GM12878 (cell line): ENCODE measurements around the gene ART1. TPM values are rescaled to one million over a fixed set of nuclear protein-coding genes. Genes with fewer than 3 reads are reported as not detected.

Experiments
- ATAC-seq: fragments of 200-7000 bp; cut with Tn5 transposase; 3 replicates; pipeline ENCODE4 v1.9.1; 2020; ENCODE audit warnings: mild to moderate bottlenecking, moderate library complexity
- BruUV-seq: library from RNA; stranded (reverse); fragments of 400-500 nt; replicated peaks from 2 replicates; lab custom pipeline; 2021; lab: Mats Ljungman, UMichigan
- CTCF ChIA-PET: fragments of 300-600 bp; sonication (Branson Sonifier 250); formaldehyde crosslinking; extraction: SDS; loops from one replicate; lab custom pipeline; 2021; ENCODE audit warnings: inconsistent platforms; lab: Yijun Ruan, JAX
- POLR2A ChIA-PET: fragments of 350-600 bp; formaldehyde crosslinking; extraction: SDS; loops from one replicate; lab custom pipeline; 2021; ENCODE audit warnings: inconsistent platforms; lab: Charles Lee
- RAD21 ChIA-PET: fragments of 300-600 bp; sonication (Branson Sonifier 250); formaldehyde crosslinking; loops from one replicate; lab custom pipeline; 2023; ENCODE audit warnings: antibody characterized with exemption; ENCODE audit not compliant: unreplicated experiment; lab: Charles Lee
- SMC1A ChIA-PET: fragments of 300-600 bp; sonication (Branson Sonifier 250); formaldehyde crosslinking; loops from one replicate; lab custom pipeline; 2023; ENCODE audit not compliant: unreplicated experiment, uncharacterized antibody; lab: Charles Lee
- DNase-seq: peaks from one replicate; pipeline ENCODE4 v3.0.0-alpha.2; 2011; ENCODE audit warnings: low read depth, low spot score
- FAIRE-seq: peaks from 3 replicates; lab custom pipeline; 2011; peaks lifted over from hg19 to GRCh38; lab: Jason Lieb, UNC
- H2AFZ ChIP-seq: 2 replicates; pipeline ENCODE4 v1.6.0; 2011; ENCODE audit warnings: low read depth, low read length, control low read depth; ENCODE audit not compliant: control insufficient read depth
- H3K27ac ChIP-seq: 2 replicates; pipeline ENCODE4 v1.5.1; 2011; ENCODE audit warnings: control low read depth; ENCODE audit not compliant: control insufficient read depth, insufficient read depth
- H3K27me3 ChIP-seq, 2 experiments: replicated peaks in 1 of 2; 2 replicates each; pipeline versions ENCODE4 v1.6.0 to v1.6.1; 2011; ENCODE audit warnings: low read length in 1 of 2; ENCODE audit not compliant: control insufficient read depth in 2 of 2, insufficient read depth in 2 of 2
- H3K36me3 ChIP-seq, 2 experiments: 2 replicates each; pipeline ENCODE4 v1.5.1; 2011; ENCODE audit warnings: low read length in 1 of 2; ENCODE audit not compliant: control insufficient read depth in 2 of 2, insufficient read depth in 2 of 2
- H3K4me1 ChIP-seq: 2 replicates; pipeline ENCODE4 v1.6.1; 2011; ENCODE audit warnings: mild to moderate bottlenecking, low read length, moderate library complexity, mixed read lengths; ENCODE audit not compliant: control insufficient read depth, insufficient read depth
- H3K4me2 ChIP-seq: 2 replicates; pipeline ENCODE4 v1.6.0; 2011; ENCODE audit warnings: control low read depth; ENCODE audit not compliant: control insufficient read depth, insufficient read depth
- H3K4me3 ChIP-seq: fragments of 200-600 bp; sonication (generic); 2 replicates; pipeline ENCODE4 v1.5.1; 2016
- H3K79me2 ChIP-seq: 2 replicates; pipeline ENCODE4 v1.6.0; 2011; ENCODE audit warnings: low read length; ENCODE audit not compliant: control insufficient read depth, insufficient read depth
- H3K9ac ChIP-seq: 2 replicates; pipeline ENCODE4 v1.8.0; 2011; ENCODE audit warnings: low read length, control low read depth, mixed read lengths; ENCODE audit not compliant: control insufficient read depth, insufficient read depth
- H3K9me3 ChIP-seq: replicated peaks from 3 replicates; pipeline ENCODE4 v1.5.1; 2011; ENCODE audit warnings: mild to moderate bottlenecking, low read length; ENCODE audit not compliant: control insufficient read depth, insufficient read depth
- H4K20me1 ChIP-seq: 2 replicates; pipeline ENCODE4 v1.6.0; 2011; ENCODE audit not compliant: control insufficient read depth, insufficient read depth
- ATF7 ChIP-seq: fragments of 450-650 bp; IDR thresholded peaks from 2 replicates; pipeline ENCODE4 v1.6.1; 2016; ENCODE audit warnings: low read depth, mild to moderate bottlenecking
- BMI1 ChIP-seq: fragments of 450-650 bp; IDR thresholded peaks from 2 replicates; pipeline ENCODE4 v1.6.1; 2016; ENCODE audit warnings: mild to moderate bottlenecking, moderate library complexity, borderline replicate concordance
- CHD1 ChIP-seq: IDR thresholded peaks from 2 replicates; pipeline ENCODE4 v1.6.1; 2012; ENCODE audit warnings: low read depth, low read length, improper control_type of control experiment
- NFIC ChIP-seq: IDR thresholded peaks from 2 replicates; pipeline ENCODE4 v1.6.1; 2012; ENCODE audit warnings: low read depth, mild to moderate bottlenecking, inconsistent platforms, low read length, moderate library complexity
- SIX5 ChIP-seq: IDR thresholded peaks from 2 replicates; pipeline ENCODE4 v1.6.1; 2011; ENCODE audit warnings: mild to moderate bottlenecking, low read depth, low read length, moderate library complexity; ENCODE audit not compliant: severe bottlenecking
- SMAD5 ChIP-seq: IDR thresholded peaks from 2 replicates; pipeline ENCODE4 v1.6.1; 2016; ENCODE audit warnings: antibody characterized with exemption, low read depth
- WGBS: methylation state at CpG from one replicate; pipeline ENCODE4 v1.1.6; 2016; ENCODE audit warnings: low lambda C conversion rate; ENCODE audit not compliant: insufficient replicate concordance, insufficient coverage; ENCODE audit errors: missing lambda C conversion rate; 5-methylcytosine and 5-hydroxymethylcytosine counted together
- in situ Hi-C: fragments of 300-500 bp; cut with MboI; formaldehyde crosslinking; loops from 9 replicates; pipeline ENCODE4 v1.14.3; 2018; ENCODE audit warnings: mixed read lengths
- intact Hi-C: fragments of 100-400 bp; cut with micrococcal nuclease; formaldehyde crosslinking; loops from one replicate; pipeline ENCODE4 v1.14.2; 2022; ENCODE audit not compliant: unreplicated experiment
- polyA plus RNA-seq, 11 experiments: library from polyadenylated mRNA; depleted of rRNA in 4 of 11; unstranded in 6 of 11; stranded (reverse) in 5 of 11; fragments of >200 nt; fragmentation: Nextera tagmentation in 4 of 11; fragmentation: Illumina TruSeq in 1 of 11; extraction: Ambion mirVana in 4 of 11; extraction: Trizol in 1 of 11; gene quantifications; 1 replicate in 1 of 11; 2 replicates in 10 of 11; pipeline versions ENCODE4 v1.2.1 to v1.2.3, GENCODE V29; 2011 to 2016; ENCODE audit warnings: inconsistent platforms in 2 of 11, missing spikeins in 2 of 11, low read depth in 1 of 11
- total RNA-seq, 4 experiments: library from RNA; depleted of rRNA in 3 of 4; stranded (reverse); fragments of >200 nt in 3 of 4; fragmentation: Illumina TruSeq in 1 of 4; extraction: Trizol in 1 of 4; gene quantifications; 2 replicates each; pipeline versions ENCODE4 v1.2.1 to v1.2.3, GENCODE V29; 2013 to 2021
- TF ChIP-seq, protein P1 (sequence below): fragments of 450-650 bp; formaldehyde crosslinking; IDR thresholded peaks from 2 replicates; pipeline ENCODE4 v1.4.0; 2022; ENCODE audit warnings: mild to moderate bottlenecking, moderate library complexity

The ART1 gene
- total and polyA plus RNA-seq, 10 of the 15 experiments (the other 5 are each of a cell fraction or from before 2014, with no cell fraction given) = not detected

DNA sequence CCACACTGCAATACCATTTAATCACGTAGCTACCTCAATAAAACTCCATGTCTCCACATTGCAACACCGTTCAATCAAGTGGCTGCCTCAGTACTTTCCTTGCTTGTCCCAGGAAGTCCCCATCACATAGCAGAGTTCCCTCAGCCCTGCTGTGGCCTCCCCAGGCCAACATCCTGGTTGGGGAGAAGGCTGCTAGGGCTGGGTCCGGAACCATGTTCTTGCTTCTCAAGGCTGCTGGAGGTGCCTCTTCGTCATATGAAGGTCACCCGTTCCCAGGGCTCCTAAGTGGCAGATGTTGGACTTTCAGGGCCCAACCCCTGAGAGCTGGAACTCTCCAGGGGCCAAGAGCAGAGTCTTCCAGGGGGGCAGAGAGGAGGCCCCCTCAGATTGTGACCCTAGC lies 6.4 kb upstream of the ART1 start:
- POLR2A ChIA-PET = interaction anchor here (0.6 kb wide), 1 partner anchor 143 kb away, joined by 8 read pairs; no protein-coding TSS in a partner anchor
- H3K27me3 ChIP-seq = no peaks in the 10 kb centered on the region; a peak in 3 of 4 replicates
- no peaks in the 10 kb centered on the region for H3K9me3 ChIP-seq
- H3K4me1 ChIP-seq = peaks cover 2% of the 10 kb centered on the region; the same call in 1 of the 2 replicates
- H3K4me3 ChIP-seq = no peak overlapping the region
- ATAC-seq = no peak
- DNase-seq = no peak
- no peak overlapping the region for H3K9ac ChIP-seq
- BruUV-seq = no TSS peak
- H3K79me2 ChIP-seq = no peaks in the 10 kb centered on the region
- 23% methylated on average over 5 of the region's 5 CpGs for whole genome bisulfite sequencing
- intact Hi-C loops = no loop called here
- H3K36me3 ChIP-seq = no peaks in the 10 kb centered on the region
- in situ Hi-C loops = loop anchor here (10.0 kb wide), 1 partner anchor 56 kb away; no protein-coding TSS in a partner anchor
- no peak overlapping the region for H3K27ac ChIP-seq
- CTCF ChIA-PET = no interaction called here
- no peaks in the 10 kb centered on the region for H4K20me1 ChIP-seq
- no peak overlapping the region for H2AFZ ChIP-seq
- TF ChIP-seq SIX5 = no peak
- no peak for TF ChIP-seq NFIC
- no peak for TF ChIP-seq CHD1
- TF ChIP-seq, protein P1, sequence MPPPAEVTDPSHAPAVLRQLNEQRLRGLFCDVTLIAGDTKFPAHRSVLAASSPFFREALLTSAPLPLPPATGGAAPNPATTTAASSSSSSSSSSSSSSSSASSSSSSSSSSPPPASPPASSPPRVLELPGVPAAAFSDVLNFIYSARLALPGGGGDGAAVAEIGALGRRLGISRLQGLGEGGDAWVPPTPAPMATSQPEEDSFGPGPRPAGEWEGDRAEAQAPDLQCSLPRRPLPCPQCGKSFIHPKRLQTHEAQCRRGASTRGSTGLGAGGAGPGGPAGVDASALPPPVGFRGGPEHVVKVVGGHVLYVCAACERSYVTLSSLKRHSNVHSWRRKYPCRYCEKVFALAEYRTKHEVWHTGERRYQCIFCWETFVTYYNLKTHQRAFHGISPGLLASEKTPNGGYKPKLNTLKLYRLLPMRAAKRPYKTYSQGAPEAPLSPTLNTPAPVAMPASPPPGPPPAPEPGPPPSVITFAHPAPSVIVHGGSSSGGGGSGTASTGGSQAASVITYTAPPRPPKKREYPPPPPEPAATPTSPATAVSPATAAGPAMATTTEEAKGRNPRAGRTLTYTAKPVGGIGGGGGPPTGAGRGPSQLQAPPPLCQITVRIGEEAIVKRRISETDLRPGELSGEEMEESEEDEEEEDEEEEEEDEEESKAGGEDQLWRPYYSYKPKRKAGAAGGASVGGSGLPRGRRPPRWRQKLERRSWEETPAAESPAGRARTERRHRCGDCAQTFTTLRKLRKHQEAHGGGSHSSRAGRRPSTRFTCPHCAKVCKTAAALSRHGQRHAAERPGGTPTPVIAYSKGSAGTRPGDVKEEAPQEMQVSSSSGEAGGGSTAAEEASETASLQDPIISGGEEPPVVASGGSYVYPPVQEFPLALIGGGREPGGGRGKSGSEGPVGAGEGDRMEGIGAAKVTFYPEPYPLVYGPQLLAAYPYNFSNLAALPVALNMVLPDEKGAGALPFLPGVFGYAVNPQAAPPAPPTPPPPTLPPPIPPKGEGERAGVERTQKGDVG (CRISPR knock-in tag) = no peak
- TF ChIP-seq BMI1 = no peak
- TF ChIP-seq SMAD5 = no peak
- no peak for TF ChIP-seq ATF7
- no peak overlapping the region for H3K4me2 ChIP-seq
- no peak for FAIRE-seq
- RAD21 ChIA-PET = no interaction called here
- SMC1A ChIA-PET = no interaction called here
